Fibroblast of skin of left biceps (primary cell): ENCODE measurements around the gene PRDX4.
A peak's percentile ranks its signal among the peaks of the same experiment; 100 is the strongest.
"Not testable (repeated sequence)": the region's sequence is repeated elsewhere in the genome, so short reads cannot be mapped to it uniquely, and the experiment has no call there.

Experiments
- DNase-seq, 2 experiments: peaks; one replicate each; pipeline ENCODE4 v3.0.0-alpha.2; 2013; ENCODE audit warnings: low read depth in 2 of 2

The PRDX4 gene

DNA sequence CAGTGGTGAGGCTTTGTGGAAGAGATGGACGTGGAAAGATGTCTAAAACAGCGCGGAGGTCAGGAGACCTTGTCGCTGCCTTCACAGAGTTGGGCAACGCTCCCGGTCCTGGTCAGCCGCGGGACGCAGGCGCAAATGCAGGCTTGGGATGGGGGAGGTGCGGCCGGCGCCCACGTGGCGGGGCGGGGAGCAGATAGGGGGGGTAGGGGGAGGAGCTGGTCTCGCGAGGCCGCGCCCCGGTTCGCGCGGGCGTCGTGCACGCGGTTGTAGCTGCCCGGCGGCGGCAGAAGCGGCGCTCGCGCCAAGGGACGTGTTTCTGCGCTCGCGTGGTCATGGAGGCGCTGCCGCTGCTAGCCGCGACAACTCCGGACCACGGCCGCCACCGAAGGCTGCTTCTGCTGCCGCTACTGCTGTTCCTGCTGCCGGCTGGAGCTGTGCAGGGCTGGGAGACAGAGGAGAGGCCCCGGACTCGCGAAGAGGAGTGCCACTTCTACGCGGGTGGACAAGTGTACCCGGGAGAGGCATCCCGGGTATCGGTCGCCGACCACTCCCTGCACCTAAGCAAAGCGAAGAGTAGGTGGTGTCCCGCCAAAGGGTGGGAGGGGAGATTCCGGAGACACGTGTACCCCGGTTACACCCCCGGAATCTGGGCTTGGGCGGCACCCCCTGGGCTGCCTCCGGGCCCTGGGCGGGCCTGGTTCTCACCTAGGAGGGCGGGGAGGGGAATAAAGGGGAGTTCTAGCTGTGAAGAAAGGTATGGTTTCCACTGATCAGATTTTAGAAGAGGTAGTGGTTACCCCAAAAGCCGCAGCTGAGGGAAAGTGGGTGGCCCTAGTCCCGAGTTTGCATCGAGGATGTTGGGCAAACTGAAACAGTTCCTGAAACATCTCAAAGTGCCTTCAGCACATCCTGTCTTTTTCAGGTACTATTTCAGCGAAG is at the start of gene PRDX4:
PRDX4 (plus strand) TSS at position 255 of the 939 bp plus-strand sequence; CDS start at position 333, 78 bp downstream.
- peak; percentile 57 to 62 for DNase-seq

DNA sequence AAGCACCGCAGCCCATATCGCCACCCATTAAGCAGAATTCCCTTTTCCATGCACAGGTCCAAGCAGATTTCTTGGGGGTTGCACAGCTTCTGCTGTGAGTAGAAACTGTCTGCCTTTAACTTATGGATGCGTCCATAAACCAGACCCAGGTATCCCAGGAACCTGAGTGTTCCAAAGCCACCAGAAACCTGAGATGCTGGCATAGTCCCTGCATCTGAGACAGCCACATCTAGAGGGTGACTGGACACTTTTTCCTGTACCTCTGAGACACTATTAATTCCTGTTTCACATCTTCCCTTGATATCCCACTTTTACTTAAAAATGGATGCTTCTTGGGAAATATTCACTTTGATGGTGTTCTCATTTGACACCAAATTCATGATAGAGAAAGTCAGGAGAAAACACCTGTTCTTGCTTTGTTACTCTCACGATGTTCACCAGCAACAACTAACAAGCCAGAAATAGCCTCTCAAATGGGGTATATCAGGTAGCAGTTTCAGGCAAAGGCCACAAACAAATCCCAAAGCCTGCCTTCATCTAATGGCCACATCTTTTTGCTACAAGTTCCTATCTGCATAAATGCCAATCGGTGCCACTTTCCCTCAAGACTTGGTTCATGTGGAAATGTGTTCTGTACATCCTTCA is 45.5 kb upstream of the PRDX4 start:
- DNase-seq, result no peak

DNA sequence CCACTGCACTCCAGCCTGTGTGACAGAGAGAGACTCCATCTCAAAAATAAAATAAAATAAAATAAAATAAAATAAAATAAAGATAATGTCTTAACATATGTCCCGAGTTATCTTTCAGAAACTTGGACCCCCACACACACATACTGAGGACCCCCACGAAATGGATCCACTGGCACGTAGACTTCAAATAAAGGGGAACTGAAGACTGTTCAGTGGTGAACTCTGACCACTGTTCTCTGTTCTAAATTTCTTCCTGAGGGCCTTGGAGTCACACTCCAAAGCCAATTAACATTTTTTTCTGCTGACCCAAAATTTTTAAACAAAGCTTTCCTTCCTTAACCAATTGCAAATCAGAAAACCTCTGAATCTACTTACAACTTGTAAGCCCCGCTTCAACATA is 43.5 kb upstream of the PRDX4 start:
- DNase-seq, result no peak

DNA sequence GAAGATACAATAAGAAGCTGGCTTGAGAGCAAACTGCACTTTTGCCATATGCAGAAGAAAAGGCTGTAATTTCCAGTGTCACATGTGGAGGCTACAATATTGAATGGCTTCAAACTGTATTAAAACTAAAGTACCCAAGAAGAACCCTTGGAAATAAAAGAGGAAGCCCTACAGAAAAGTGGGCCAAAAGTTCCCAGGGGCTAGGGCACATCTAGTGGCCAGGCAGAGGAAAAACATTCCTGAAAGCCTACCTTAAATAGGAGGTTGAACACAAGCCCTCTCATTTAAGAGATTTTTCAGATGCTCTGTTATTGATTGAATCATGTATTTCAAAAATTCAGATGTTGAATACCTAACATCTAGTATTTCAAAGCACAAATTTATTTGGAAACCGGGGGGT is 40.6 kb upstream of the PRDX4 start:
- DNase-seq, result no peak

DNA sequence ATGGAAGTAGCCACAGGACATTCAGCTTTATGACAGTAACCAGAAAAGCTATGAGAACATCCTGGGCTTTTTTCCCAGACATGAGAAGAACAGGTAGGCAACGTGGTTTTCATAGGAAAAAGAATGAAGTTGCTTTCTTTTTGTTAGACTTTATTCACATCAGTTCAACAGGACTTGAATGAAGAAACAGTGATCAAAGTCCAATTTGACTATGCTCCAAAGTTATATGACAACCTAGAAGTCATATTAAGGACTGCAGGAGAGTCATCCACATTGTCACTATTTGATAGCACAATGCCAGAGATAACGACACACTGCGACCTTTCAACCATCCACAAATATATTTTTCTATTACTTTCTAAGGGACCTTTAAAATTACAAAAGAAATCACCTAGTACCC is 39.2 kb upstream of the PRDX4 start:
- DNase-seq, result no peak

DNA sequence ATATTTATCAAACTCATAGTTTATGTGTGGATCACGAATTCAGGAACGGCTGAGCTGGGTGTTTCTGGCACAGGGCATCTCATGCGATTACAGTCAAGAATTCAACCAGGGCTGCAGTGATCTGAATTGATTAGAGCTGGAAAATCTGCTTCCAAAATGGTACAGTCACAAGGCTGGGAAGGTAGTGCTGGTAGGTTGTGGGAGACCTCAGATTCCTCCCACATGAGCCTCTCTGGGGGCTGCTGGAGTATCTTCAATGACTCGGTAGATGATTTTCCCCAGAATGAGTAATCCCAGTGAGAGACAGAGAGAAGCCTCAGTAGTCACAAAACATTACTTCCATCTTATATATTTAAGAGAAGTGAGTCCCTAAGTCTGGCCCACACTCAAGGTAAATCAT is 36.2 kb upstream of the PRDX4 start:
- no peak for DNase-seq

DNA sequence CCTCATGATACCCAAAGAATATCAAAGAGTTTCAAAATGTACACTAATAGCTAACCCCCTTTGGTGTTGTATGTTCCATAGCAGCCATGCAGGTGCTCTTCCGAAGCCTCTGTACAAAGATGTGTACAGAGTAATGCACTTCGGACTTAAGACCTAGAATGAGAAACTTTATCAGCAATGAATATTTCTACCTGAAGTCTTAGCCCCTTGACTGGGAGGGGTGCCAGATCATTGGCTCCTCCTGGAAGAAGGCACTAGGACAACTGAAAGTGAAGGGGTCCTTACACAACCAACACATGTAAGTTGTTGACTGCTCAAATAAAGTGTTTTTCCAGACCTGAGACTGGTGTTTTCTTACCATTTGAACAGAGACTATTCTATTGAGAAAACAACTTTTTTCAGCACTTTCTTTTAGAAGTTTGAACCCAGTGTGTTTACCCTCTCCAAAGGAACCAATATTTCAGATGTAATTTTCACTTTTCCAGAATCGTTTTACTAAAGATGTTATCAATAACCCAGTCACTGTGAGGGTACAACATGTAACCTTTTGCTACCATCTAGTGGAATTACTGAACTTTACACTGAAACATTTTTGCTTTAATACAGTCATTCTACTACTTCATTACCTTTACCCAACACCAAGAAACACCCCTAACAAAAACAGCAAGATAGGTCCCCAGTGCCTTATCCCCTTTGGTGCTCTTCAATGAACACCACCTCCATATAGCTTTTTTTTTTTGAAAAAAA is 33.3 kb upstream of the PRDX4 start:
- no peak for DNase-seq

DNA sequence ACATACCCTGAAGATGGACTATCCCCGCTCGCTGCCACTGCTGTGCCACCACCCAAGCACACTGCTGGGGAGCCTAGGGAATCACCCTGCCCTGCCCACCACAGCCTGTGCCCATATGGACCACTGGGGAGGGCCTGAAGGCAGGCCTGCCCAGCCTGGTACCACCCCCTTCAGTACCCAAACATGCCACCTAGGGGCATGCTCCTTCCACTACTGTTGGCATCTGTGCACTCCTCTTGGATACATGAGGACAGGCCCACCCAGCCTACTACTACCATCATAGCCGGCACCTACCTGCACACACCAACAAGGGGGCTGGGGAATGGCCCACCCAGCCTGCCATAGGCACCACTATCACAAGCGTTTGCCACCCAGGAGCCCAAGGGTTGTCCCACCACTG is 30.1 kb upstream of the PRDX4 start:
- no peak for DNase-seq

DNA sequence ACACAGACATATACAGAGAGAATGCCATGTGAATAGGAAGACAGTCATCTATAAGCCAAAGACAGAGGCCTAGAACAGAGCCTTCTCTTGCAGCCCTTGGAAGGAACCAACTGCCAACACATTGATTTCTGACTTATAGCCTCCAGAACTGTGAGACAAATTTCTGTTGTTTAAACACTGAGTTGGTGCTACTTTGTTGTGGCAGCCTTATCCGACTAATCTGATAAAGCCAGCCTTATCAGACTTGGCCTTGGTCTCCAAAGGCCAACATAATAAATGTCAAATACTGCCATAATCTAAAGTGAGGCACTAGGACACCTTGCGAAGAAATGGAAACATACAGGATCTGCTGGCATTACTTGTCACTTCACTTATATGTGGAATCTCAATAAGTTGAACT is 24.3 kb upstream of the PRDX4 start:
- DNase-seq, result no peak

DNA sequence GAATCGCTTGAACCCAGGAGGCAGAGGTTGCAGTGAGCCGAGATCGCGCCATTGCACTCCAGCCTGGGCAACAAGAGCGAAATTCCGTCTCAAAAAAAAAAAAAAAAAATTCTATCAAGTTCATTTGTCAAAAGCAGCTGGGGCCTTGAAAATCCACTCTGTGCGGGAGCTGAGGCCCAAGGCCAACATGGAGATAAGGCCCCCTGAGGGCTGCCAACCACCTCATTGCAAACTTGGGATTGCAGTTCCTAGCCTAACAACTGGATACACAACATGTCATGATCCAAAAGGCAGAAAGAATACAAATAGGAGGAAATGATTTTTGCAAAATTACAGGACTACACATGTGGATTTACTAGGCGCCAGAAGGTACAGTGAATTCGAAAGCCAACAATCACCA is 22.5 kb upstream of the PRDX4 start:
- DNase-seq, result no peak

DNA sequence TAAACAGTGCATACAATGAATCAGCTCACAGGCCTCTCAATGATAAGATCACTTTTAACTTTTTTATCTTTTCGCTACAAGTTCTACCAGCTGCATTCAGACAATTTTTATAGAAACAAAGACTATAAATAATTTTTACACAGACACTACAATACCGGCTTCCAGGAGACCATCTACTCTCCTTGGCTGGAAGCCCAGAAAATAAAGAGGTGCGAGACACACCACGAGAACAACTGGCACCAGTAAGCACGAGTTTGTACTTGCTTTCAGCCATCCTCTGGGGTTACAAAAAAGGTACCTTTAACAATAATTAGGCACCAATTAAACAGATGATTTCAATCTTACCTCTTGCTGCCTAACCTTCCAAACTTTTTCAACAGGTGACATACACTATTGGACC is 11.2 kb upstream of the PRDX4 start:
- DNase-seq, result no peak

DNA sequence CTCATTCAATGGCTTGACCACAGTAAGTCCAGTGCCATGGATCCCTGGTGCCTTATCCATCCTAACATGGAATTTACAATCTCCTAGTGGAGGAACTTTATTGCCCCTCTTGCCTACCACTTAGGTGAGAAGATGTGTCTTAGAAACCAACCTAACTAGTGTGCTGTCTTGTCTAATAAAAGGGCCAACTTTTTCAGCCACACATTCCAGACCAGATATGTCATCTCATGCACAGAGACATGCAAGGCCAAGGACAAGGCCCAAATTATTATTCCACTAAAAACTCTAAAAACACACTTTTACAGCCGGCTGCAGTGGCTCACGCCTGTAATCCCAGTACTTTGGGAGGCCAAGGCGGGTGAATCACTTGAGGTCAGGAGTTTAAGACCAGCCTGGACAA is 10.6 kb upstream of the PRDX4 start:
- no peak for DNase-seq

DNA sequence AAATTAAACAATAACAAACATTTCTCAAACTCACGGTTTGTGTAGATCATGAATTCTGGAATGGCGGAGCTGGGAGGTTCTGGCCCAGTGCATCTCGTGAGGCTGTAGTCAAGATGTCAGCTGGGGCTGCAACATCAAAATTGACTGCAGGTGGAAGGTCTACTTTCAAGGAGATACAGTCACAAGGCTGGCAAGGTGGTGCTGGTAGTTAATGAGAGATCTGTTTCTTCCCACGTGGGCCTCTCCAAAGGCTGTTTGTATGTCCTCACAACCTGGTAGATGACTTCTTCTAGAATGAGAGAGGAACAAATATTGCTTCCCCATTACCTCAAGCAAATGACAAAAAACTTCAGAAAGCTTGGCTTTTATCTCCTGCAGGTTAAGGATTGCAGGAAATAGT is 8.0 kb upstream of the PRDX4 start:
- no peak for DNase-seq

DNA sequence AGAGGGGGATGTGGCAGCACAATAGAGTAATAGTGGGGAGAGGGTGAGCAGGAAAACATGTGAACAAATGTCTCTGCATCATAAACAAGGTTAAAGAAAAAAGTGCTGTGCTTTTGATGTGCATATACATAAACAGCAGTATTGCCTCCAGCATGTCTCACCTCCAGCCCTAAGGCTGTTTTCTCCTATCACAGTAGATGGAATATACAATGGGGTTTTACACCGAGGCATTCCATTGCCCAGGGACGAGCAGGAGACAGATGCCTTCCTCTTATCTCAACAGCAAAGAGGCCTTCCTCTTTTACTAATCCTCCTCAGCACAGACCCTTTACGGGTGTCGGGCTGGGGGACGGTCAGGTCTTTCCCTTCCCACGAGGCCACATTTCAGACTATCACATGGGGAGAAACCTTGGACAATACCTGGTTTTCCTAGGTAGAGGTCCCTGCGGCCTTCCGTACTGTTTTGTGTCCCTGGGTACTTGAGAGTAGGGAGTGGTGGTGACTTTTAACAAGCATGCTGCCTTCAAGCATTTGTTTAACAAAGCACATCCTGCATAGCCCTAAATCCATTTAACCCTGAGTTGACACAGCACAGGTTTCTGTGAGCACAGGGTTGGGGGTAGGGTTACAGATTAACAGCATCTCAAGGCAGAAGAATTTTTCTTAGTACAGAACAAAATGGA is 7.1 kb upstream of the PRDX4 start:
- DNase-seq, result not testable (repeated sequence)

DNA sequence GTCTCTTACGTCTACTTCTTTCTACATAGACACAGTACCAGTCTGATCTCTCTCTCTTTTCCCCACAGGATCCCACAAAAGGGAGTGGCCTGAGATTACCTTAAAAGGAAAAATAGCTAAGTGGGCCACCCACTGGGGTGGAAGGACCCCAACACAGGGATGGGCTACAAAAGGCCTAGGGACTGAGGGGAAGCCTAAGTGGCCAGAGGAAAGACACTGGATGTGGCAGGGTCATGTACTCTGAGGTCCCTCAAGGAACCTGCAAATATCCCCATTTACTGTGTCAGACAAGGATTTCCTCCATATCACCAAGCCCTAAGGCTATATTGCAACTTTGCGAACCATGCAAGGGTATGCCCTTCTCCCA is 6.5 kb upstream of the PRDX4 start:
- DNase-seq, result no peak

DNA sequence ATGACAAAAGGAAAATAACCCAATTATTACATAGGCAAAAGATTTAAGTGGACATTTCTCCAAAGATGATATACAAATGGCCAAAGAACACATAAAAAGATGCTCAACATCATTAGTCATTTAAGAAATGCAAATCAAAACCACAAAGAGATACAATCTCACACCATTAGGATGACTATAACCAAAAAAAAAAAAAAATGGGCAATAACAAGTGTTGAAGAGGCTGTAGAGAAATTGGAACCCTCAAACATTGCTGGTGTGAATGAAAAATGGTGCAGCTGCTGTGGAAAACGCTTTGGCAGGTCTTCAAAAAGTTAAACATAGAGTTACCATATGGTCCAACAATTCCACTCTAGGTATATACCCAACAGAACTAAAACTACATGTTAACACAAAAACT is 5.6 kb upstream of the PRDX4 start:
- peak; percentile 12 to 19 for DNase-seq

DNA sequence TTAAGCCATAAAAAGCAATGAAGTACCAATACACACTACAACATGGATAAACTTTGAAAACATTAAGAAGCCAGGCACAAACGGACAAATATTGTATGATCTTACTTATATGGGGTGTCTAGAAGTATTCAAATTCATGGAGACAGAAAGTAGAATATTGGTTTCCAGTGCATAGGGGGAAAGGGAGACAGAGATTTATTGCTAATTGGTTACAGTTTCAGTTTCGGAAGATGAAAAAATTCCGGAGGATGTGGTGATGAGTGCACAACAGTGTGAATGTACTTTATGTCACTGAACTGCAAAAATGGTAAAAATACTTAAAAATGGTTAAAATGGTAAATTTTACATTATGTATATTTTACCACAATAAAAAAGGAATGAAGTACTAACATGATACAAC is 5.1 kb upstream of the PRDX4 start:
- no peak for DNase-seq

DNA sequence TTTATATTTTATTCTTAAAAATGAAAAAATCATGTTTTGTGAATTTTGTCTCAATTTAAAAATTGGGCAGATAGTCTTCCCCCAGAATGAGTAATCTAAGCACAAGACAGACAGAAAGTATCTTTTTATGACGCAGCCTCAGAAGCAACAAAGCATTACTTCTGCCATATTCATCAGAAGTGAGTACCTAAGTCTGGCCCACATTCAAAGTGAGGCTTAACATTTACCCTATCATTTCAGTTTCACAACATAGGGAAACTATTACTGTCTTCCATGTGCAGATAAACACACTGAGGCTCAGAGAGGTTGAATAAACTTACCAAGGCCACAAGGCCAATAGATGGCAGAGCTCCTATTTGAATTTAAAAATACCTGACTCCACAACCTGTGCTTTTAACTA is 4.4 kb upstream of the PRDX4 start:
- DNase-seq, result no peak

DNA sequence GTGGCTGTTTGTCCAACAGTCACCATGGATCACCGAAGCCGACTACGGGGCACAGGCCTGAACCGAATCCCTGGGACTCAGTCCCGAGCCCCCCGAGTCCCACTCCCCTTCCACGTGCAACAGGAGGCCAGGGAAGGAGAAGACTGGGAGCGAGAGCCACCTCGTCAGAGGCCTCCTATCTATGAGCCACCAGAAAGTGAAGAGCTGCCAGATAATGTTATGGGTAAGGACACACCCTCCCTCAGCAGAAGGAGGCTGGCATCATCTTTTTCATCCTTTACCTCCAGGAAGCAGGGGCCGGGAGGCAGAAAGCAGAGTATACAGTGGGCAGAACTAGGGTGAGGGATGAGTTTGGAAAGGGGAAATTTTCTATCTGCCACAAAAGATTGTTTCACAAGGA is 2.8 kb upstream of the PRDX4 start:
- no peak for DNase-seq

DNA sequence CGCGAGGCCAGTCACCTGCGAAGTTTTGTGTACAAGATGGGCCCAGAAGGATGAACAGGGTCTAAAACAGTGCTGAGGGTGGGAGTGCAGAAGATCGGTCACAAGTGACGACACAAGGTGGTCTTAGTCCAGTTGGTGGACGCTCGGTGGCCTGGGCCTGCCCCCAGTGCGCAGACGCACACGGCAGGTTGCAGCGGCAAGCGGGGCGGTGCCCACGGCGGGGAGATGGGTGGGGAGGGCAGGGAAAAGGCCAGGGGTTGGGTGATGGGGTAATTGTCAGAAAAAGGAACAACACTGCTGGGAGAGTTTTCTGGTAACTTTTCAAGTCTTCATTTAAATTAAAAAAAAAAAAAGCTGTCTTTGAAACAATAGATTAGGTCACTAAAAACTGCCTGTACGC is 1.0 kb upstream of the PRDX4 start:
- DNase-seq, result no peak

DNA sequence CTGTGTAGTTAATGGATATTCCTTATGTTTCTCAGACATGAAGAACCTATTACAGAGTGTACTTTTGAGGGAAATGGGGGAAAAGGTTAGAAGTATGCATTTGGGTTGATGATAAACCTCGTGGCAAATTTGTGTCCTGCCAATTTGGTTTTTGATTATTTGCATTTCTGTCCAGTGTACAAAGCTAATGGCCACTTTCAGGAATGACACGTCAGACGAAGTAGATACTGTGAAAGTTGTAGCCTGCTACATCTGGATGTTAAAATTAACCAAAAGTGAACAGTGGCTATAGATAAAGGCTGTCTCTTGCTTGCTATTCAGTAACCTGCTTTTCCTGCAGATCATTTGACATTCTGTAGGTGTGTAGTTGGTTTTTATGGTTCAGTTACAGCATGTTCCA is 1.0 kb downstream of the PRDX4 start:
- DNase-seq, result no peak

DNA sequence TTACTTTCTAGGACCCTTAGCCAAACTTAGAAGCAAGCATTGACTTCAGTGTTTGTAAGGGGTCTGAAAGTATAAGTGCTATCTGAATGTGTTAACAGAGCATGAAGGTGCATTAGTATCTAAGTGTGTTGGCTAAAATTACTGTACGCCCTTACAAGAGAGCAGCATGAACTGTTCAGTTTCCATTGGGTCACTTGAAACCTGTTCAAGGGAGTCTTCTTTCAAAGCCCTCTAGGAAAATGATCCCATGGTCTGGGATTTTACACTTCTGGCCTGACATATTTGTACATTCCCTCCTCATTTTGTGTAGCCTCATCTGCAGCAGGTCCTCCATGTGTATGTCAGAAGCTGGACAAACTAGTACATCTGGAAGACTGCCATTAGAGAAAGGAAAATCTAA is 3.2 kb downstream of the PRDX4 start:
- no peak for DNase-seq
